GM19328 (cell line): Measurements from ENCODE around the gene MDFI.

Source experiments
- ATAC-seq: cut with Tn5 transposase; IDR thresholded peaks from one replicate; pipeline ENCODE4 v1.9.1; 2021; ENCODE audit warnings: mild to moderate bottlenecking, moderate library complexity; ENCODE audit not compliant: unreplicated experiment

MDFI gene

DNA sequence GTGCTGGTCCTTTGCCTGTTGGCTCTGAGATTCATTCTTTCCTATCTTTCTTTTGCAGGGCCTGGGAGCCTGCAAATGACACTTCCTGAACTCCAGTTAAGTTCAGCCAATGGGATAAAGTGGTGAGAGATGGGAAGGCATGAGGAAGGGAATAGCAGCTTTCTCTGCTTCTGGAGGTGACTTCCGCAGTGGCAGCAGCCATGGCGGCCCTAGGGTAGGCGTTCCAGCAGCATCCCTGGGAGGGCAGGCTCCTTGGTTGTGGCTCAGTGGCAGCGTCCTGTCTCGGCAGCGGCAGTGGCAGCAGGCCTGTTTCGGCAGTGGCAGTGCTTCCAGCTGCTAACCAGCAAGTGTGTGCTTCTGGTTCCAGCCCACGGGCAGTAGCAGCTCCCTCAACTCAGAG, 7.3 kb upstream of the MDFI start:
- no peak for ATAC-seq

GRCh38 chr6:41633056-41633634, 5.1 kb upstream of the MDFI start:
- no peak for ATAC-seq

- no peak for ATAC-seq
These were observed 3.6 kb upstream of the MDFI start for GRCh38 chr6:41634657-41635056.

GRCh38 chr6:41635365-41635764, 2.9 kb upstream of the MDFI start:
- no peak for ATAC-seq

DNA sequence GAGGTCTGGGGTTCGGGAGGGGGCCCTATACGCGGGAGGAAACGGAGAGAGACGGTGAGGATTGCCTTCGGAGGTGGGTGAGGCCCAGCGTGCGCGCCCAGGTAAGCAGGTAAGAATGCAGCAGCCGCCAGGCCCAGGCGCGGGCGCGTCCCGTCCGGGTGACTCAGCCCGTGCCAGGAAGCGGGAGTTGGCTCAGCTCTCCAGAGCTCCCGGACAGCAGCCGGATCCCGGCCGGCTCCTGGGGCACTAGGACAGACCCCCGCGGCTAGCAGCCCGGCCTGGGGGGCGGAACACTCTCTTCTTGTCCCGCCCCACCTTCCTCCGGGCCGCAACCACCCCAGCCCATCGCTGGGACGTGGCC, 1.5 kb upstream of the MDFI start:
- ATAC-seq: no peak

- ATAC-seq: no peak
These were observed 870 bp upstream of the MDFI start for GRCh38 chr6:41637194-41638001.

DNA sequence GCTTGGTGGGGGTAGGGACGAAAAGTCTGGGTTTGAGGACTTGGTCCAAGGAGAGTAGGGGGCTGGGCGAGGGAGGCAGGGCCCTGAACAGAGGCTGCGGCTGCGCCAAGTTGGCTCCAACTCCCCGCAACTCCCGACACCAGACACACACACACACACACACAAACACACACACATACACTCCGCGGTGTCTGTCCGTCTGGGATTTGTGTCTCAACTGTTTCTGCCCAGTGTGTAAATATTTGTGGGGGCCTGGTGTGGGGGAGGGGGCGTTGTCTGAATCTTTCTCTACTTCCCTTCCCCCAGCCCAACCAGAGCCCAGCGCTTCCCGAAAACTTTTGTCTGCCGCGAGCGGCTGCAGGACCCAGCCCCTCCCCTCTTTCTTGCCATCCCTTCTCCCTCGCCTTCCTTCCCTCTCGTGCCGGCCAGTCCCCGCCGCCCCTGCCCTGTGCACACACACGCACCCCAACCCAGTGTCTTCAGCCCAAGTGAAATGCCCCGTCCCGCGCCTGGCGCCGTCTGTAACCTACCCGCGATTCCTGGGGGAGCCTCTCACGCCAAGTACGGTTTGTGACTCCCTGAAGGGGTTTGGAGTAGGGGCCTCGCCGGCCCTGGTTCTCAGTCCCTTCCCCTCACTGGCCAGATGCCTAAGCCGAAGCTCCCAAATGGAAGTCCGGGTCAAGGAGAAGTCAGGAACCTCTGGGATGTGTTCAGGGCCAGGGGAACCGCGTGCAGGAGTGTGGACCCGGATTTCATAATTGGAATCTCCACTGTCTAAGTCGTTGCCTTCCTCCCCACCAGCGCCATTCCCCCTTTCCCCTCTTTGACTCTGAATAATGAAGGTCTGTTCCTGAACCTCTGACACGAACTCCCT, 904 bp downstream of the MDFI start:
- no peak for ATAC-seq

DNA sequence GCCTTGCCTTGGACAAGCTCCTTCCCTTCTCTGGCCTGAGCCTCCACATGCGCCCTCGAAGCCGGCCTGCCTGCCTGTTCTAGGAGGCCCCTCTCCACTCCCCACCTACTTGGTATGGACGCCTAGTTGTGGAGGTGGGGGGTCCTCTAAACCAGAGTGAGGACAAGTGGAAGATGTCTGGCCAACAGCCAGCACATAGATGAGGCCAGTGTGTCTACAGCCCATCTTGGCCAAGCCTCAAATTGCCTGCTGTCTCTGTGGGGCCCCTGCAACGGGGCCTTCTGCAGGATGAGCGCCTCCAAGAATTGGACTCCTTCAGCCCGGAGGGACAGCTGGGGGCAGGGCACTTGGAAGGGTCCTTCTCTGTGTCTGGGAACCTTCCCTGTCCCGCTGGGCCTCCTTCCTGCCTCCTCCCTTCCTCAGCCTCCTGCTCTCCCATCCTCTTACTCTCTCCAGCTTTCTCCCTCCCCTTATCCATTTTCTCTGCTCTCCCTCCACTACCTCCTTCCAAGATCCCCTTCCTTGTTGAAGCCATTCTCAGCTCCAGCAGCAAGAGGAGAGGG, 1.6 kb downstream of the MDFI start:
- no peak for ATAC-seq

DNA sequence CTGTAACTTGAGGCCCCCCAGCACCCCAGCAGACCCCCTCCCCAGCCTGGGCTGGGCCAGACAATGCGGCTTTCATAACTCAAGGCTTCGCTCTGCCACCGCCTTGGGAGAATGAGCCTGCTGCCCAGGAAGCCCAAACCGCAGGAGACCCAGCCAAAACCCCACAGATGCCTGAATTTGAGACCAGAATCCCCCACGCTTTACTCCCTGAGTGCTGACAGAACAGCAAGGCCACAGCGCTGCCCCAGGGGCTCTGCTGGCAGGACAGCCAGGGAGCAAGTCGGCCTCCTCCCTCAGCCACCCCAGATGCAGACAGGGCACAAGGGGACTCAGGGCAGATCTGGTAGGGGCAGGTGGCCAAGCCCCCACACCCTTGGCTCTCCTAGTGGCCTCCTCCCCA, 2.2 kb downstream of the MDFI start:
- no peak for ATAC-seq

- no peak for ATAC-seq
These were observed 3.2 kb downstream of the MDFI start for GRCh38 chr6:41641352-41641925.

DNA sequence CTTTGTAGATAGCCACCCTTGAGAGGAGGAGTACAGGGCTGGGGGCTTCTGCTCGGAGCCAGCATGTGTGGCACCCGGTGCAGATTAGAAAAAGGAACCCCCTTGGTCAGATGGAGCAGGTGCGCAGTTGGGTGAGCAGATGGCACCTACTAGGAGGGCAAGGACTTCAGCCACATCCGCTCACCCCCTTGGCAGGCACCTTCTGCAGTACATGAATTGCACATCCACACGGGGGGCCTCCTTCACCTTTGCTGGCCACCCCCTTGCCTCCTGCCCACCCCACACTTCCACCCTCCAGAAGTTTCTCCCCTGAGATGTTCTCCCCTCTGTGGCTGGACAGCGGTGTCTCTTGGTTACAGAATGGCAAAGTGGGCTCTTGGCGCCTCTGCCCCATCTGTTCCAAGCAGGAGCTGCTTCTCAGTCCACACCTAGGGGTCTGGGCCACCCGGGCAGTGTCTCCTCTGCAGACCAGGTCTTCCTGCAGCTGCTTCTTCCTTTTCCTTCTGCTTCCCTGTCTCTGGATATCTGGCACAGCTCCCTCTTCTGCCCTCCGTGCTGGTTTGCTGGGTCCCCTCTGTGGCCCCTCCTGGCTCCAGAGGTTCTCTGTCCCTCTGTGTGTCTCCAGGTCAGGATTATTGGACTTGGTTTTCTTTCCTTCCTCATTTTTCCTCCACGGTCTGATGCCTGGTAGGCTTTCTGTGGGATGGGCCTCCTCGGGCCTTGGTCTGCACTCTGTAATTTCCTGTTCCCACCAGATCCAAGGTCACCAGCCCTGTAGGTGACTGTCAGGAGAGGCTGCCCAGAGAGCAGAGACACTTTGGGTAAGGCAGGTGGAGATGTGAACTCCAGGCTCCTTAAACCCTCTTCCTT, 4.1 kb downstream of the MDFI start:
- ATAC-seq: no peak

GRCh38 chr6:41642960-41643898, 5.0 kb downstream of the MDFI start:
- no peak for ATAC-seq

DNA sequence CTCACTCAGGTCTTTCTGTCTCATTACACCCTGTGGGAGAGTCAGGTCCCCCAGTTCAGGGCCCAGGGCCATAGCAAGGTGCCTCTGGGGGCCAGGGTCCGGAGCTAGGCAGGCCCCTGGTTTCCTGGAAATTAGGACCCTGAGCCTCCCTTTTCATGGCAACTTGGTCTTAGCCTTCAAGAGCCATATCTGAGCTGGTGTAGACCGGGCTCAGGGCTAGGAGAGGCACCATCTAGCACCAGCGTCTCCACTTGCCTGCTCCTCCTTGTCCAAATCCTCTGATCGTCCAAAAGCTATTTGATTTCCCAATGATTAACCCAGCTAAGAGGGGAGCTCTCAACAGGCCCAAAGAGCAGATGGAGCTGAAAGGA, 5.6 kb downstream of the MDFI start:
- no peak for ATAC-seq

DNA sequence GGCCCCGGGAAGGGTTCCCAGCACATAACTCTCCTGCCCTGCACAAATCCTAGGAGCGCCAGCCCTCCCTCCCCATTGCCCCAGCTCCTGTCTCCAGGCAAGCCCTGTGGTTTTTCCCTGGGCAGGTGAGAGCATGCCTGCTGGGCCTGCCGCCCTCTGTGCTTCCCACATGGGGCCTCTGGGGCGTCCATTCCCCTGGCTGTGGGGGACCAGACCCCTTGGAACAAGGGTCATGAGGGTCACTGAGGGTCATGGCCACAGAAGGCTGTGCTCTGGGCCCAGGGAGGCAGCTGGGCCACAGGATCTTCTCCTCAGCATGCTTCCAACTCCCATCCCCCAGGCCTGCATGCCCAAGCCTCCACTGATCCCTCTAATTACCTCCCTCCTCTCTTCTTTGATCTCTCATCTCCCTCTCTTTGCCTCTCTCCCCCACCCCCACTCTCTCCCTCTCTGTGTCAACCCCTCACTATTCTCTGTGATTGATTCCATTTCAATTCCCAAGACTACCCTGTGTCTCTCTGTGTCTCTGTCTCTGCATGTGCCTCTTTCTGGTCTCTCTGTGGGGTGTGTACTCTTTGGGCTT, 6.1 kb downstream of the MDFI start:
- ATAC-seq: no peak

- ATAC-seq: no peak
These were observed 6.8 kb downstream of the MDFI start for GRCh38 chr6:41645007-41645618.

- ATAC-seq: no peak
These were observed 7.9 kb downstream of the MDFI start for GRCh38 chr6:41646026-41646795.

- ATAC-seq: no peak
These were observed 8.8 kb downstream of the MDFI start for GRCh38 chr6:41647061-41647511.
